Hepatocyte (in vitro differentiated cells): ENCODE results near the gene SHANK1.

Source experiments
- EZH2 ChIP-seq: fragments of 200-600 bp; sonication (generic); IDR thresholded peaks from 2 replicates; pipeline ENCODE4 v1.6.1; 2016; ENCODE audit warnings: antibody characterized with exemption, mild to moderate bottlenecking, borderline replicate concordance
- EZH2phosphoT487 ChIP-seq: fragments of 200-600 bp; sonication (generic); IDR thresholded peaks from one replicate; pipeline ENCODE4 v1.6.1; 2018; ENCODE audit warnings: antibody characterized with exemption, mild to moderate bottlenecking, low read depth, moderate library complexity; ENCODE audit not compliant: unreplicated experiment, severe bottlenecking
- TF ChIP-seq, protein P1 (sequence below): fragments of 200-600 bp; sonication (generic); IDR thresholded peaks from 2 replicates; pipeline ENCODE4 v1.5.1; 2016; ENCODE audit warnings: antibody characterized with exemption, mild to moderate bottlenecking; ENCODE audit not compliant: poor library complexity

DNA sequence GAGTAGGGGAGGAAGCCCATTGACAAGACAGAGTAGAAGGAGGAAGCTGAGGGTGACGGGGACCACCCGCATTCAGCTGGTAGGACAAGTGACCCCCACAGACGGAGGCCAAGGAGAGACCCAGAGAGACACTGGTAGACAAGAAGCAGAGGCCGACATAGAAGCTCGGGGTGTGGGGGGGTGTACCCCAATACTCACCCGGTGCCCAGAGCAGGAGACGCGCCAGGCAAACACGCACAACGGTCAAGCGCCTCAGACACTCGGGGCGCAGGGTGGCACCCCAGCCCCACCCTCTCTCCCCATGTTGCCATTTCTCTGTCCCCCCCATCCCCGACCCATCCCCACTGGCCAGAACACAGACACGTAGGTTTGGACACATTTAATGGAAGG is 23.5 kb downstream of the SHANK1 start:
- TF ChIP-seq, protein P1, sequence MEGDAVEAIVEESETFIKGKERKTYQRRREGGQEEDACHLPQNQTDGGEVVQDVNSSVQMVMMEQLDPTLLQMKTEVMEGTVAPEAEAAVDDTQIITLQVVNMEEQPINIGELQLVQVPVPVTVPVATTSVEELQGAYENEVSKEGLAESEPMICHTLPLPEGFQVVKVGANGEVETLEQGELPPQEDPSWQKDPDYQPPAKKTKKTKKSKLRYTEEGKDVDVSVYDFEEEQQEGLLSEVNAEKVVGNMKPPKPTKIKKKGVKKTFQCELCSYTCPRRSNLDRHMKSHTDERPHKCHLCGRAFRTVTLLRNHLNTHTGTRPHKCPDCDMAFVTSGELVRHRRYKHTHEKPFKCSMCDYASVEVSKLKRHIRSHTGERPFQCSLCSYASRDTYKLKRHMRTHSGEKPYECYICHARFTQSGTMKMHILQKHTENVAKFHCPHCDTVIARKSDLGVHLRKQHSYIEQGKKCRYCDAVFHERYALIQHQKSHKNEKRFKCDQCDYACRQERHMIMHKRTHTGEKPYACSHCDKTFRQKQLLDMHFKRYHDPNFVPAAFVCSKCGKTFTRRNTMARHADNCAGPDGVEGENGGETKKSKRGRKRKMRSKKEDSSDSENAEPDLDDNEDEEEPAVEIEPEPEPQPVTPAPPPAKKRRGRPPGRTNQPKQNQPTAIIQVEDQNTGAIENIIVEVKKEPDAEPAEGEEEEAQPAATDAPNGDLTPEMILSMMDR: no peak
- TF ChIP-seq EZH2 (no peak), EZH2phosphoT487 (no peak)
